H1 (cell line): ENCODE results near the gene MYO9A. TPM values are rescaled to one million over a fixed set of nuclear protein-coding genes. Genes with fewer than 3 reads are reported as not detected.

Experiments
- CTCF ChIA-PET: fragments of 300-600 bp; sonication (Branson Sonifier 250); formaldehyde crosslinking; loops from one replicate; lab custom pipeline; 2021; ENCODE audit not compliant: partially characterized antibody; lab: Charles Lee
- POLR2A ChIA-PET: fragments of 300-600 bp; sonication (Branson Sonifier 250); formaldehyde crosslinking; loops from one replicate; lab custom pipeline; 2021; ENCODE audit warnings: inconsistent platforms; ENCODE audit not compliant: partially characterized antibody; lab: Charles Lee
- DNase-seq, 2 experiments: peaks; one replicate each; pipeline versions ENCODE4 v3.0.0 to v3.0.0-alpha.2; 2010 to 2022; ENCODE audit warnings: low spot score in 2 of 2, low read depth in 1 of 2, mixed read lengths in 1 of 2
- FAIRE-seq: peaks from 2 replicates; lab custom pipeline; 2011; peaks lifted over from hg19 to GRCh38; lab: Jason Lieb, UNC
- H2AFZ ChIP-seq: 2 replicates; pipeline ENCODE4 v1.8.1; 2012; ENCODE audit warnings: low read length, inconsistent platforms
- H2AK5ac ChIP-seq: 2 replicates; pipeline ENCODE4 v1.6.1; 2013; ENCODE audit warnings: low read depth, low read length
- H2BK120ac ChIP-seq: replicated peaks from 2 replicates; pipeline ENCODE3; 2013; ENCODE audit warnings: low read depth, low read length, inconsistent platforms
- H2BK12ac ChIP-seq: 2 replicates; pipeline ENCODE4 v1.6.1; 2013; ENCODE audit warnings: low read depth, low read length
- H2BK15ac ChIP-seq: 2 replicates; pipeline ENCODE4 v1.6.1; 2013; ENCODE audit warnings: low read length
- H2BK20ac ChIP-seq: 2 replicates; pipeline ENCODE4 v1.6.1; 2013; ENCODE audit warnings: low read length
- H2BK5ac ChIP-seq: 2 replicates; pipeline ENCODE4 v1.6.1; 2013; ENCODE audit warnings: low read depth, low read length
- H3K14ac ChIP-seq: 2 replicates; pipeline ENCODE4 v1.6.1; 2013; ENCODE audit warnings: inconsistent platforms; ENCODE audit not compliant: insufficient read length
- H3K18ac ChIP-seq: 2 replicates; pipeline ENCODE4 v1.6.1; 2013; ENCODE audit warnings: low read length; ENCODE audit errors: extremely low read depth
- H3K23ac ChIP-seq: 2 replicates; pipeline ENCODE4 v1.6.1; 2013; ENCODE audit warnings: inconsistent platforms; ENCODE audit not compliant: insufficient read length
- H3K23me2 ChIP-seq: 2 replicates; pipeline ENCODE4 v1.6.1; 2013; ENCODE audit warnings: low read depth, low read length
- H3K27ac ChIP-seq: 2 replicates; pipeline ENCODE4 v1.6.1; 2011; ENCODE audit warnings: low read depth, low read length, inconsistent platforms
- H3K27me3 ChIP-seq, 4 experiments: replicated peaks in 1 of 4; 1 replicate in 1 of 4; 2 replicates in 3 of 4; pipeline versions ENCODE4 v1.6.1 to v1.8.1; 2011 to 2013; ENCODE audit warnings: low read length in 3 of 4, mild to moderate bottlenecking in 3 of 4, inconsistent platforms in 2 of 4, mixed read lengths in 2 of 4, moderate library complexity in 1 of 4; ENCODE audit not compliant: control insufficient read depth in 3 of 4, insufficient read depth in 3 of 4; ENCODE audit errors: extremely low read depth in 1 of 4
- H3K36me3 ChIP-seq, 4 experiments: 2 replicates each; pipeline versions ENCODE4 v1.6.1 to v1.8.1; 2011 to 2013; ENCODE audit warnings: mild to moderate bottlenecking in 4 of 4, low read length in 3 of 4, moderate library complexity in 2 of 4, control low read depth in 1 of 4, inconsistent platforms in 1 of 4; ENCODE audit not compliant: insufficient read depth in 4 of 4, control insufficient read depth in 2 of 4
- H3K4ac ChIP-seq: replicated peaks from 2 replicates; pipeline ENCODE3; 2013; ENCODE audit warnings: low read length, low read depth, mixed read lengths, inconsistent platforms; ENCODE audit not compliant: insufficient read length
- H3K4me1 ChIP-seq, 4 experiments: replicated peaks in 1 of 4; 1 replicate in 1 of 4; 2 replicates in 3 of 4; pipeline versions ENCODE4 v1.6.1 to v1.8.1; 2011 to 2013; ENCODE audit warnings: low read length in 3 of 4, inconsistent platforms in 2 of 4, mixed read lengths in 1 of 4; ENCODE audit not compliant: insufficient read depth in 4 of 4, control insufficient read depth in 3 of 4
- H3K4me2 ChIP-seq, 2 experiments: 2 replicates each; pipeline versions ENCODE4 v1.6.1 to v1.8.1; 2011 to 2013; ENCODE audit warnings: low read depth in 2 of 2, low read length in 2 of 2, control low read depth in 1 of 2, inconsistent platforms in 1 of 2, mild to moderate bottlenecking in 1 of 2; ENCODE audit not compliant: insufficient read depth in 1 of 2
- H3K4me3 ChIP-seq, 4 experiments: fragments of 200-600, 300-600 bp in 1 of 4; sonication (generic), shearing (Covaris generic), sonication (Bioruptor Twin) in 1 of 4; 2 replicates each; pipeline versions ENCODE4 v1.5.1 to v1.8.1; 2011 to 2016; ENCODE audit warnings: low read length in 4 of 4, low read depth in 3 of 4, control low read depth in 2 of 4, inconsistent platforms in 2 of 4, mild to moderate bottlenecking in 2 of 4, mixed read lengths in 1 of 4, moderate library complexity in 1 of 4; ENCODE audit not compliant: insufficient read depth in 2 of 4; ENCODE audit errors: extremely low read depth in 1 of 4
- H3K56ac ChIP-seq: replicated peaks from 2 replicates; pipeline ENCODE3; 2013; ENCODE audit warnings: low read depth, mild to moderate bottlenecking, mixed read lengths, low read length, inconsistent platforms; ENCODE audit not compliant: insufficient read length
- H3K79me1 ChIP-seq: 2 replicates; pipeline ENCODE4 v1.6.1; 2013; ENCODE audit warnings: low read depth, low read length, control low read depth
- H3K79me2 ChIP-seq, 2 experiments: 2 replicates each; pipeline versions ENCODE4 v1.6.1 to v1.8.1; 2012 to 2013; ENCODE audit warnings: low read length in 2 of 2, mild to moderate bottlenecking in 2 of 2, inconsistent platforms in 1 of 2; ENCODE audit not compliant: insufficient read depth in 2 of 2, control insufficient read depth in 1 of 2
- H3K9ac ChIP-seq, 4 experiments: replicated peaks in 1 of 4; 1 replicate in 1 of 4; 2 replicates in 3 of 4; pipeline versions ENCODE4 v1.6.1 to v1.8.1; 2011 to 2013; ENCODE audit warnings: low read depth in 3 of 4, low read length in 3 of 4, control low read depth in 2 of 4, mild to moderate bottlenecking in 2 of 4, moderate library complexity in 2 of 4, inconsistent platforms in 1 of 4; ENCODE audit errors: extremely low read depth in 1 of 4
- H3K9me3 ChIP-seq, 2 experiments: 2 replicates each; pipeline versions ENCODE4 v1.6.1 to v1.8.1; 2012 to 2013; ENCODE audit warnings: mild to moderate bottlenecking in 2 of 2, moderate library complexity in 2 of 2, control low read depth in 1 of 2, inconsistent platforms in 1 of 2, low read depth in 1 of 2, low read length in 1 of 2, mixed read lengths in 1 of 2; ENCODE audit not compliant: insufficient read depth in 2 of 2
- H4K20me1 ChIP-seq, 2 experiments: replicated peaks in 1 of 2; 2 replicates each; pipeline versions ENCODE3 to v1.8.1; 2011 to 2013; ENCODE audit warnings: inconsistent platforms in 2 of 2, low read length in 2 of 2, mild to moderate bottlenecking in 1 of 2; ENCODE audit not compliant: insufficient read depth in 2 of 2, control insufficient read depth in 1 of 2
- H4K5ac ChIP-seq: 2 replicates; pipeline ENCODE4 v1.6.1; 2013; ENCODE audit warnings: low read length, low read depth, mixed read lengths, inconsistent platforms; ENCODE audit not compliant: insufficient read length
- H4K8ac ChIP-seq: 2 replicates; pipeline ENCODE4 v1.8.0; 2013; ENCODE audit warnings: mild to moderate bottlenecking, moderate library complexity, low read length, inconsistent platforms; ENCODE audit not compliant: insufficient read depth; ENCODE audit errors: extremely low read depth
- H4K91ac ChIP-seq: replicated peaks from 2 replicates; pipeline ENCODE3; 2013; ENCODE audit warnings: low read length, mixed read lengths, inconsistent platforms; ENCODE audit not compliant: insufficient read length
- BCL11A ChIP-seq, 2 experiments: IDR thresholded peaks; one replicate each; pipeline ENCODE4 v1.6.1; 2011; ENCODE audit warnings: low read depth in 2 of 2, low read length in 2 of 2, mild to moderate bottlenecking in 2 of 2
- BRCA1 ChIP-seq: IDR thresholded peaks from 2 replicates; pipeline ENCODE4 v1.6.1; 2012; ENCODE audit warnings: low read depth, low read length, improper control_type of control experiment
- CBX5 ChIP-seq: fragments of 300-800, 300-1000 bp; sonication (generic); IDR thresholded peaks from 2 replicates; pipeline ENCODE4 v1.7.1; 2016; ENCODE audit warnings: antibody characterized with exemption, low read length, low read depth
- CTBP2 ChIP-seq: IDR thresholded peaks from 2 replicates; pipeline ENCODE4 v1.7.0; 2011; ENCODE audit warnings: borderline replicate concordance, mild to moderate bottlenecking, moderate library complexity, mixed read lengths, low read length; ENCODE audit not compliant: insufficient read depth, insufficient read length
- GABPA ChIP-seq: IDR thresholded peaks from 2 replicates; pipeline ENCODE4 v1.6.1; 2011; ENCODE audit warnings: mild to moderate bottlenecking, low read length, moderate library complexity, borderline replicate concordance; ENCODE audit not compliant: insufficient read depth
- HDAC2 ChIP-seq, 2 experiments: fragments of 300-600 bp in 1 of 2; sonication (generic) in 1 of 2; IDR thresholded peaks; 2 replicates each; pipeline ENCODE4 v1.6.1; 2011 to 2012; ENCODE audit warnings: low read depth in 2 of 2, low read length in 2 of 2, mild to moderate bottlenecking in 2 of 2, moderate library complexity in 2 of 2, borderline replicate concordance in 1 of 2, inconsistent platforms in 1 of 2
- KDM5A ChIP-seq: fragments of 200-600 bp; IDR thresholded peaks from 2 replicates; pipeline ENCODE4 v1.7.1; 2012; ENCODE audit warnings: mild to moderate bottlenecking, low read length, inconsistent platforms, mixed read lengths
- PHF8 ChIP-seq: fragments of 200-600 bp; sonication (generic); conservative IDR thresholded peaks from 2 replicates; pipeline ENCODE4 v1.7.1; 2012; ENCODE audit warnings: low read depth, mild to moderate bottlenecking, inconsistent platforms, low read length, moderate library complexity
- SP1 ChIP-seq: IDR thresholded peaks from 2 replicates; pipeline ENCODE4 v1.6.1; 2011; ENCODE audit warnings: low read depth, low read length
- SP2 ChIP-seq: IDR thresholded peaks from 2 replicates; pipeline ENCODE4 v1.6.1; 2012; ENCODE audit warnings: mild to moderate bottlenecking, low read length, inconsistent platforms
- TAF1 ChIP-seq: IDR thresholded peaks from 2 replicates; pipeline ENCODE4 v1.6.1; 2011; ENCODE audit warnings: mild to moderate bottlenecking, low read depth, low read length
- YY1 ChIP-seq: IDR thresholded peaks from 2 replicates; pipeline ENCODE4 v1.6.1; 2011; ENCODE audit warnings: low read depth, mild to moderate bottlenecking, low read length
- WGBS, 2 experiments: shearing (Covaris generic) in 1 of 2; methylation state at CpG; one replicate each; pipeline versions ENCODE4 v1.1.6 to v1.1.7; 2013 to 2015; ENCODE audit warnings: low lambda C conversion rate in 2 of 2, mixed read lengths in 2 of 2, inconsistent platforms in 1 of 2, low coverage in 1 of 2, missing lambda C conversion rate in 1 of 2; ENCODE audit not compliant: insufficient replicate concordance in 2 of 2, insufficient coverage in 1 of 2, insufficient read length in 1 of 2; ENCODE audit errors: extremely low coverage in 1 of 2, missing lambda C conversion rate in 1 of 2; 5-methylcytosine and 5-hydroxymethylcytosine counted together
- polyA plus RNA-seq, 7 experiments: library from polyadenylated mRNA; depleted of rRNA in 3 of 7; stranded (reverse) in 5 of 7; unstranded in 2 of 7; fragments of >200 nt in 5 of 7; fragments of 200-250 nt in 2 of 7; gene quantifications; 1 replicate in 5 of 7; 2 replicates in 1 of 7; 4 replicates in 1 of 7; pipeline versions ENCODE4 v1.2.1 to v1.2.3, GENCODE V29; 2011 to 2013; ENCODE audit warnings: missing spikeins in 2 of 7, mixed read lengths in 2 of 7
- total RNA-seq: library from RNA; stranded (reverse); fragmentation: NEBNext Ultra II Directional; extraction: Animal tissue kit (Norgen Biotek cat#: 25700); gene quantifications from 2 replicates; pipeline ENCODE4 v1.2.1, GENCODE V29; 2021
- TF ChIP-seq, protein P1 (sequence below): IDR thresholded peaks from 2 replicates; pipeline ENCODE4 v1.6.1; 2012; ENCODE audit warnings: low read length, inconsistent platforms

MYO9A gene
- total and polyA plus RNA-seq, 2 of the 8 experiments (the other 6 are each of a cell fraction or from before 2014, with no cell fraction given), result 3.9 to 26.0 TPM

DNA sequence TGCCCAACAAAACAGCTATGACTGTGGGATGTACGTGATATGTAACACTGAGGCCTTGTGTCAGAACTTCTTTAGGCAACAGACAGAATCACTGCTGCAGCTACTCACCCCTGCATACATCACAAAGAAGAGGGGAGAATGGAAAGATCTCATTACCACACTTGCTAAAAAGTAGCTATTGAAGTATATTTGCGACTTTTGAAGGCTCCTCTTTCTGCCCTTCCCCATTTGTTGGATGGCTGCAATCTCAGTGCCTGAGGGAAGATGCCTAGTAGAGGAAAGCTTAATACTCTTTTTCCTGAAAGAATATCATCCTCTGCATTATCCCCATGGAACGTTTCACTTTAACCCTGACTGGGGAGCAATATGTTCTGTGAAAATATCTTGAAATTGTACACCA lies 22.1 kb upstream of the MYO9A start:
- ChIA-PET CTCF (interaction anchor here (0.8 to 2.5 kb wide), 3 partner anchors 16 to 409 kb away, joined by 3 to 11 read pairs (median 3); no protein-coding TSS in a partner anchor), POLR2A (interaction anchor here (1.1 kb wide), 1 partner anchor 22 kb away, joined by 3 read pairs; the partner anchor contains the start of genes MYO9A and SENP8)
- no peaks in the 10 kb centered on the region for H4K20me1 ChIP-seq
- H2BK12ac ChIP-seq, result no peak overlapping the region
- H2BK5ac ChIP-seq, result no peak overlapping the region
- H2BK20ac ChIP-seq, result no peak overlapping the region
- H2BK15ac ChIP-seq, result no peak overlapping the region
- H3K9me3 ChIP-seq, result no peaks in the 10 kb centered on the region
- H3K23ac ChIP-seq, result no peak overlapping the region
- no peaks in the 10 kb centered on the region for H3K4me1 ChIP-seq
- H4K91ac ChIP-seq, result no peak overlapping the region
- no peaks in the 10 kb centered on the region for H3K27me3 ChIP-seq
- DNase-seq (no peak), FAIRE-seq (no peak)
- H3K27ac ChIP-seq, result no peak overlapping the region
- no peaks in the 10 kb centered on the region for H3K79me1 ChIP-seq
- no peak overlapping the region for H2AFZ ChIP-seq
- no peak overlapping the region for H3K4me3 ChIP-seq
- no peak overlapping the region for H3K4me2 ChIP-seq
- no peak overlapping the region for H3K56ac ChIP-seq
- H3K36me3 ChIP-seq, result no peaks in the 10 kb centered on the region; a peak in 1 of 8 replicates
- no peak overlapping the region for H3K18ac ChIP-seq
- H3K23me2 ChIP-seq, result no peaks in the 10 kb centered on the region
- 93% methylated on average over 3 of the region's 3 CpGs; no CpG with 5 or more reads in 1 of the 2 experiments for WGBS, 2 experiments
- no peak overlapping the region for H3K14ac ChIP-seq
- no peaks in the 10 kb centered on the region for H3K79me2 ChIP-seq
- no peak overlapping the region for H3K9ac ChIP-seq
- no peak overlapping the region for H2AK5ac ChIP-seq
- no peak overlapping the region for H2BK120ac ChIP-seq
- no peak overlapping the region for H3K4ac ChIP-seq
- H4K5ac ChIP-seq, result no peak overlapping the region
- H4K8ac ChIP-seq, result no peak overlapping the region
- TF ChIP-seq BRCA1 (no peak), HDAC2 (IDR thresholded peaks at IDR 0.05; ENCODE audit: borderline replicate concordance in 1 of 2, low read depth in 2 of 2, low read length in 2 of 2) (no peak), PHF8 (no peak), YY1 (no peak), SP1 (no peak), BCL11A (IDR thresholded peaks at IDR 0.05; ENCODE audit: low read depth in 2 of 2, low read length in 2 of 2) (no peak), GABPA (no peak), TAF1 (no peak), KDM5A (no peak), SP2 (no peak), CBX5 (no peak), CTBP2 (no peak)
- TF ChIP-seq, protein P1, sequence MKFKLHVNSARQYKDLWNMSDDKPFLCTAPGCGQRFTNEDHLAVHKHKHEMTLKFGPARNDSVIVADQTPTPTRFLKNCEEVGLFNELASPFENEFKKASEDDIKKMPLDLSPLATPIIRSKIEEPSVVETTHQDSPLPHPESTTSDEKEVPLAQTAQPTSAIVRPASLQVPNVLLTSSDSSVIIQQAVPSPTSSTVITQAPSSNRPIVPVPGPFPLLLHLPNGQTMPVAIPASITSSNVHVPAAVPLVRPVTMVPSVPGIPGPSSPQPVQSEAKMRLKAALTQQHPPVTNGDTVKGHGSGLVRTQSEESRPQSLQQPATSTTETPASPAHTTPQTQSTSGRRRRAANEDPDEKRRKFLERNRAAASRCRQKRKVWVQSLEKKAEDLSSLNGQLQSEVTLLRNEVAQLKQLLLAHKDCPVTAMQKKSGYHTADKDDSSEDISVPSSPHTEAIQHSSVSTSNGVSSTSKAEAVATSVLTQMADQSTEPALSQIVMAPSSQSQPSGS, result no peak
